Osteoblast (primary cell): ENCODE data around the gene ICOS. TPM values are rescaled to one million over a fixed set of nuclear protein-coding genes. Genes with fewer than 3 reads are reported as not detected.

Source experiments
- DNase-seq: peaks from one replicate; pipeline ENCODE4 v3.0.0; 2011; ENCODE audit warnings: low spot score, mixed read lengths; ENCODE audit not compliant: insufficient read length; ENCODE audit errors: missing footprints
- H2AFZ ChIP-seq: 2 replicates; pipeline ENCODE4 v1.6.0; 2011; ENCODE audit warnings: mild to moderate bottlenecking, low read length
- H3K27ac ChIP-seq: 2 replicates; pipeline ENCODE4 v1.5.1; 2011; ENCODE audit warnings: mild to moderate bottlenecking, low read depth, low read length, moderate library complexity
- H3K27me3 ChIP-seq: 2 replicates; pipeline ENCODE4 v1.6.0; 2012; ENCODE audit warnings: mild to moderate bottlenecking, control low read depth, inconsistent platforms, low read length, moderate library complexity; ENCODE audit not compliant: insufficient read depth
- H3K36me3 ChIP-seq: 2 replicates; pipeline ENCODE4 v1.5.1; 2011; ENCODE audit warnings: mild to moderate bottlenecking, low read length, control low read depth, moderate library complexity; ENCODE audit not compliant: insufficient read depth
- H3K4me1 ChIP-seq: 2 replicates; pipeline ENCODE4 v1.5.1; 2011; ENCODE audit warnings: mild to moderate bottlenecking, low read length, control low read depth, moderate library complexity; ENCODE audit not compliant: insufficient read depth
- H3K4me2 ChIP-seq: 2 replicates; pipeline ENCODE4 v1.6.0; 2011; ENCODE audit warnings: mild to moderate bottlenecking, low read length; ENCODE audit not compliant: insufficient read depth
- H3K4me3 ChIP-seq: fragments of 200-600 bp; sonication (generic); 3 replicates; pipeline ENCODE4 v1.5.1; 2012; ENCODE audit warnings: mild to moderate bottlenecking, low read length, inconsistent platforms; ENCODE audit not compliant: insufficient read depth
- H3K79me2 ChIP-seq: 2 replicates; pipeline ENCODE4 v1.6.0; 2012; ENCODE audit warnings: mild to moderate bottlenecking, low read length, control low read depth, inconsistent platforms; ENCODE audit not compliant: insufficient read depth
- H3K9me3 ChIP-seq: 2 replicates; pipeline ENCODE4 v1.5.1; 2011; ENCODE audit warnings: low read depth, low read length, control low read depth
- H4K20me1 ChIP-seq: 2 replicates; pipeline ENCODE4 v1.6.0; 2012; ENCODE audit warnings: mild to moderate bottlenecking, low read length, control low read depth; ENCODE audit not compliant: insufficient read depth
- total RNA-seq: library from RNA; depleted of rRNA; stranded (reverse); fragments of >200 nt; gene quantifications from 2 replicates; pipeline ENCODE4 v1.2.3, GENCODE V29; 2012
- TF ChIP-seq, protein P1 (sequence below): IDR thresholded peaks from 2 replicates; pipeline ENCODE4 v1.5.1; 2011; ENCODE audit warnings: mild to moderate bottlenecking, low read depth, low read length, moderate library complexity; ENCODE audit errors: extremely low read depth

Gene ICOS
- total RNA-seq, 1 donor = not detected

DNA sequence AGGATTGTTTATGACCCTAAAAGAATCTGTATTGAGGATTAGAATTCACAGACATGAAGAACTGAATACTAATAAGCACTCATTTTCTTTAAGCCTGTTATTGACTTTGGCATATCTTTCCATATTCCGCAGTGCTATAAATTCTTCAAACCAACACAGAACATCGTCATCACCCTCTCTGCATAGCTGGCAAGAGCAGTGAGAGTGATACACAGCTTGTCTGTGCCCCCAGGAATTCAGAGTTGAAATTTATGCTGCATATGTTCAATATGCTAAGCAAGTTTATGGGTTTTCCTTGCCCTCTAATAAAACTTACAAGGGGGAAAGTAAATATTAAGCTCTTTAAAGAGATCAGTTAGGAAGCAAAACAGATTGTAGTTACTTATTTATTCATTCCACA is 36.3 kb upstream of the ICOS start:
- no peaks in the 10 kb centered on the region for H4K20me1 ChIP-seq
- no peak overlapping the region for H2AFZ ChIP-seq
- DNase-seq = peak; percentile 27
- H3K4me2 ChIP-seq = no peak overlapping the region
- H3K9me3 ChIP-seq = peaks cover 3% of the 10 kb centered on the region
- no peaks in the 10 kb centered on the region for H3K27me3 ChIP-seq
- no peaks in the 10 kb centered on the region for H3K36me3 ChIP-seq
- H3K4me1 ChIP-seq = peaks cover 11% of the 10 kb centered on the region
- TF ChIP-seq, protein P1, sequence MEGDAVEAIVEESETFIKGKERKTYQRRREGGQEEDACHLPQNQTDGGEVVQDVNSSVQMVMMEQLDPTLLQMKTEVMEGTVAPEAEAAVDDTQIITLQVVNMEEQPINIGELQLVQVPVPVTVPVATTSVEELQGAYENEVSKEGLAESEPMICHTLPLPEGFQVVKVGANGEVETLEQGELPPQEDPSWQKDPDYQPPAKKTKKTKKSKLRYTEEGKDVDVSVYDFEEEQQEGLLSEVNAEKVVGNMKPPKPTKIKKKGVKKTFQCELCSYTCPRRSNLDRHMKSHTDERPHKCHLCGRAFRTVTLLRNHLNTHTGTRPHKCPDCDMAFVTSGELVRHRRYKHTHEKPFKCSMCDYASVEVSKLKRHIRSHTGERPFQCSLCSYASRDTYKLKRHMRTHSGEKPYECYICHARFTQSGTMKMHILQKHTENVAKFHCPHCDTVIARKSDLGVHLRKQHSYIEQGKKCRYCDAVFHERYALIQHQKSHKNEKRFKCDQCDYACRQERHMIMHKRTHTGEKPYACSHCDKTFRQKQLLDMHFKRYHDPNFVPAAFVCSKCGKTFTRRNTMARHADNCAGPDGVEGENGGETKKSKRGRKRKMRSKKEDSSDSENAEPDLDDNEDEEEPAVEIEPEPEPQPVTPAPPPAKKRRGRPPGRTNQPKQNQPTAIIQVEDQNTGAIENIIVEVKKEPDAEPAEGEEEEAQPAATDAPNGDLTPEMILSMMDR = no peak
- H3K27ac ChIP-seq = no peak overlapping the region
- no peaks in the 10 kb centered on the region for H3K79me2 ChIP-seq
- H3K4me3 ChIP-seq = no peak overlapping the region

DNA sequence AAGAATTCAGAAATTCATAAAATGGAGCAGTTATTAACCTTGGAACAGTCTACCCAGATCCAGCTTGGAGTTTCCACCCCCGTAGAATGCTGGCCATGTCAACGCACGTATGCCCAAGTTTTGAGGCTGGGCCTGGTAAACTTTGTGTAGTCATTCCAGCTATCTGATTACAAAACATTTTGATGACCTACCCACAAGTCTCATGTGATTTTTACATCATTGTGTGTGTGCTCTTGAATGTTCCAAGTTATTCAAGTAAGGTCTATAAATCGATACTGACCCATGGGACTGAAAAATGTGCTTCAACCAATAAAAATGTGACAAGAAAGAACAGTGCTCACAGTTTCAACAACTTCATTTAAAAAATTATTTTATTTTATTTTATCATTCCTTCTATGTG is 32.5 kb upstream of the ICOS start:
- no peak for DNase-seq
- no peak overlapping the region for H3K4me3 ChIP-seq
- TF ChIP-seq, protein P1 = no peak

DNA sequence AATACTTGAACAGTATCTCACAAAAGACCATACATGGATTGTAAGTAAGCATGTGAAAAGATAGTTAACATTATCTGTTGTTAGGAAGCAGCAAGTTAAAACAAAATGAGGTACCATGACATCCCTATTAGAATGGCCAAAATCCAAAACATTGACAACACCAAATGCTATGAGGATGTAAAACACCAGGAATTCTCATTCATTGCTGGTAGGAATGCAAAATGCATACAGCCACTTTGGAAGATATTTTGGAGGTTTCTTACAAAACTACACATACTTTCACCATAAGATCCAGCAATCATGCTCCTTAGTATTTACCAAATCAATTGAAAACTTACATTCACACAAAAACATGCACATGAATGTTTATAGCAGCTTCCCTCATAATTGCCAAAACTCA is 30.9 kb upstream of the ICOS start:
- H3K4me3 ChIP-seq = no peak overlapping the region
- H3K9me3 ChIP-seq = peaks cover 3% of the 10 kb centered on the region
- no peak overlapping the region for H3K4me2 ChIP-seq
- H3K4me1 ChIP-seq = peaks cover 22% of the 10 kb centered on the region
- no peaks in the 10 kb centered on the region for H4K20me1 ChIP-seq
- TF ChIP-seq, protein P1 = no peak
- H2AFZ ChIP-seq = no peak overlapping the region
- no peak for DNase-seq
- H3K27me3 ChIP-seq = no peaks in the 10 kb centered on the region
- H3K27ac ChIP-seq = no peak overlapping the region
- H3K79me2 ChIP-seq = no peaks in the 10 kb centered on the region
- H3K36me3 ChIP-seq = no peaks in the 10 kb centered on the region

More for the DNA sequence above, 32.5 kb upstream of the ICOS start:
- Histone ChIP-seq H3K79me2 (no peaks in the 10 kb centered on the region), H3K27me3 (no peaks in the 10 kb centered on the region), H3K4me2 (no peak overlapping the region), H2AFZ (no peak overlapping the region), H4K20me1 (no peaks in the 10 kb centered on the region), H3K27ac (no peak overlapping the region), H3K4me1 (peaks cover 20% of the 10 kb centered on the region), H3K36me3 (no peaks in the 10 kb centered on the region), H3K9me3 (peaks cover 3% of the 10 kb centered on the region)

DNA sequence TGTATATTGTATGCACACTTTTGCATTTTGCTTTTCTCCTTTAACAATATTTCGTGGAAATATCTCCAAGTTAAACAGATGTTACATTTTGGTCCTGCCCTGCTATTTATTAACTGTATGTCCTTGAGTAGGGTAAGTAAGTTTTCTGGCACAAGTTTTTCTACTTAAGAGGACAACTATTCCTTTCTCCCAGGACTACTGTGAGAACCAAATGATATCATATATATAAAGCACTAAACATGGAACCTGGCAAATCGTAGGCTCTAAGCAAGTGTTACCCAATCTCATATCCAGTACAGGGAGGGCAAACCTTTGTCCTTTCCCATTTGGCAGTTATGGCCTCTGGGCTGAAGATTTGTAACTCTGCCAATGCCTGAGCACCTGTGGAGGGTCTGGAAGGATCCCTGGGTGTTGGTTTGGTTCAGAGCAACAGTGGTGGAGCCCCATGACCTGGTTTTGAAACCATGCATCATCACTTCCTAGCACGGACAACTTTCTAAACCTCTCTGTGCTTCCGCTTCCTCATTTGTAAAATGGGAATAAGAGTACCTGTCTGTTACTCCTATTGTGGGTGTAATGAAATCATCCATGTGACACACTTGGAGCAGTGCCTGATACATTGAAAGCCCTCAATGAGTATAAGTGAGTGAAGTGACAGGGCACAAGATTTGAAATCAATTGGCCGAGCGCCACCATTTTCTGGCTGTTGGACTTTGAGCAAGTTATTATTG is 28.3 kb upstream of the ICOS start:
- peaks cover 21% of the 10 kb centered on the region for H3K4me1 ChIP-seq
- peak overlapping the region; percentile 77 for H3K27ac ChIP-seq
- H3K4me3 ChIP-seq = no peak overlapping the region
- no peak overlapping the region for H3K4me2 ChIP-seq
- TF ChIP-seq, protein P1 = no peak
- DNase-seq = no peak
- H3K36me3 ChIP-seq = no peaks in the 10 kb centered on the region
- no peaks in the 10 kb centered on the region for H4K20me1 ChIP-seq
- H2AFZ ChIP-seq = peak overlapping the region; percentile 80
- no peaks in the 10 kb centered on the region for H3K9me3 ChIP-seq
- H3K27me3 ChIP-seq = no peaks in the 10 kb centered on the region
- no peaks in the 10 kb centered on the region for H3K79me2 ChIP-seq
